HG02852 (cell line): Measurements from ENCODE around the gene ENOX1.

Experiments used
- ATAC-seq: cut with Tn5 transposase; IDR thresholded peaks from one replicate; pipeline ENCODE4 v1.9.1; 2021; ENCODE audit warnings: mild to moderate bottlenecking, moderate library complexity; ENCODE audit not compliant: unreplicated experiment

ENOX1 gene

DNA sequence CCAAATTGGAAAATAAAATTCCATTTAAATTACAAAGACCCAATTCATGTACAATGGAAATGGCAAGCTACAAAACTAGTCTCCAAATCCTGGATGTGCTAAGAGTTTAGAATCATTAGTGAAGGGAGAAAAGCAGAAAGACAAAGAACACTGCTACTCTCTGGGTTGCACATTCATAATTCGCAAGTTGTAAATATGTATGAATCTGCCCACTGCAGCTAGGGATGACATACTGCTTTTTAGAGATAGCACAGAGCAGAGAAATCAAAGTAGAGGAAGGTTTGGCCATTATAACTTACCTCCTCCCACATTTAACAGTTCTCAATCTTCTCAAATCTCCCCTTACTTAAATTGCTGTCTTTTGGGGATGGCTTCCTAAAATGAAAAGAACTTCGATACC is 231.1 kb downstream of the ENOX1 start:
- ATAC-seq = no peak

DNA sequence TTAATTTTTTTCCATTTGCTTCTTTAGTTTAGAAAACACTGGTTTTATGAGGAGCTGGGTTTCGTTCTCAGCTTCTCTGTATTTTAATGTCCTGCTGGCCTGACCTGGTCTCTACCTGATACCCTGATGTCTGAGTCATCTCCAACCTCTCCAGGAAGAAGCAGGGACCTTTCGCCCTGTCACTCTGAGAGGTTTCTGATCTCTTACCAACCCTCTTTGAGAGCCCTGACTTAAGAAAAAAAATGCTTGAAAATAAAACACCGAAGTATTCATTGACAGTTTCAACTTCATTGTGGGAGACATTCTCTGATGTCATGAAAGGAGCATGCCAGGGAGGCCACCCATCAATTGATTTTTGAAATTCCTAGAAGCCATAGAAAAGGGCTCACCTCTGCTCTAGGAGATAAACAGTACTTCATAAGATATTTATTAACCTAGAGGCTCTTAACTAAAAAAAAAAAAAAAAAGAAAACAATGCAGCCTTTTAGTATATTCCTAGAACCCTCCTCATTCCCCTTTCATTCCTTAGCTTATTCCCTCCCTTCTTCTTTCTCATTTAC is 234.8 kb downstream of the ENOX1 start:
- ATAC-seq = no peak

DNA sequence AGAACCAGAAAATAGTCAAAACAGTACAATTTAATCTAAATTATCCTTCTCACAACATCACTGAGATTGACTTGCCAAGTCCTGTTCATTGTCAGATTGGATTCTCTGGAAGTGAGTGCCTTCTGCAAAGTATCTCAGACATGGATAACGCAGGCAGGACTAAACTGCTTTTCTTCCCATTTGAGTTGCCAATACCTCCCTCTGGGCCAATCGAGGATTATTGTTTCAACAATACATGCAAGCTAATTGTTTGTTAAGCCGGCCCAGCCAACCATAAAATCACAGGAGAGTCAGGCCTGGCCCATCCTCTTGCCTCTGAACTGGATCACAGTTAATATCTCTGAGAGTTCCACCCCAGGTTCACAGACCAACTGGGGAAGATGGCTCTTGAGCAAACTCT is 240.0 kb downstream of the ENOX1 start:
- no peak for ATAC-seq

DNA sequence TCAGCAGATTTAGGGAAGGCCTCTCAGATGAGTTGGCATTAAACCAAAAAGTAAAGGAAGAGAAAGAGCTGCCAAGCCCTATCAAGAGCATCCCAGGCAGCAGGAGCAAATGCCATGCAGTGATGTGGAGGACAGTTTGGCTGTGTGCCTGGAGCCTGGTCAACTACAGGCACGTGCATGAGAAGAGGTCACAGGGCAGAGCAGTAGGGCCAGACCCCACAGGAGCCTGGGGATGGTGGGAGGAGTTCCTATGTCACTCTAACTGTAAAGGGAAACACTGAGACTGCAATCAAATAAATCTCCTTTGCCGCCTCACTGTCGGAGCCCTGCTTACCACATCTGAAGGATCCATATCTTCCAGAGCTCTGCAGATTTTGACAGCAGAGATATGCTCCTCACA is 240.5 kb downstream of the ENOX1 start:
- ATAC-seq = no peak

DNA sequence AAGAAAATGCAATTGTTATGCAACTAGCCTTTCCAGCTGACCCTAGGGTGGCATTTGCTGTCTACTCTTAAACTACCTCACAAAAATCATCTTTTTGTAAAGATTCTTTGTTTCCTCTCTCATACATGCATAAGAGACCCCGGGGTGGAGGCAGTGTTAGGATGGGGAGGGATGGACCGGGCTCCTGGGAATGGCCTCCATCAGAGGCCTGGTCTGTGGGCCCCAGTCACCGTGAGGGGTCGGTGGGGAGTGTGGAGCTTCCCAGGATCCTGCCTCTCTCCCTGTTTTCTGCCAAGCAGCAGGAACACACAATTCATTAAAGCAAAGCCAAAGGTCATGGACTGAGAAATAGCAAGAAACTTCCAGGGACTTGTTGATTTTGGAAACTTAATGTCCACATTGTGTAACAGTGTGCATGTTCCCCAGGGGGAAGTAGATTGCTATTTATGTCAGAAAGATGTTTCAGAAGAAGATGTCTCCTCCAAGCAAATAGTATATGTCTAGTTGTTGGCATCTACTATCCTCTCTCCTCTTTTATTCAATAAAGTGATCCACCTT is 241.4 kb downstream of the ENOX1 start:
- no peak for ATAC-seq

DNA sequence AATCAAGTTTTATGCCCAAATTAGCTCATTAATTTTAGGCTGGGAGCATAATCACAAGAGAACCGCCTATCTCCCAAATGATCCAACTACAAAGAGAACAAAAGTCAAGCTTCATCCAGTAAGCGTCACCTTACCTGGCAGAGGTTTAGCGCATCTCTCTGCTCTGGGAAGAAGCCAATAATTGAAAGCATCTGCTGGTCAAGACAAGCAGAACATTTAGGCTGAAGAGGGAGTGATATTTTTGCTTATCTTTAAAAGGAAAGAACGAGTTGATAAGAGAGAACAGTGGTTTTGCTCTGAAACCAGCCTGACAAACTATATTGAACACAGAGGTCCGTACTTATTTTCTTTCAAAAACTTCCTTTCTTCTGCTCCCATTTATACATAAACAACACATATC is 242.1 kb downstream of the ENOX1 start:
- ATAC-seq = no peak

DNA sequence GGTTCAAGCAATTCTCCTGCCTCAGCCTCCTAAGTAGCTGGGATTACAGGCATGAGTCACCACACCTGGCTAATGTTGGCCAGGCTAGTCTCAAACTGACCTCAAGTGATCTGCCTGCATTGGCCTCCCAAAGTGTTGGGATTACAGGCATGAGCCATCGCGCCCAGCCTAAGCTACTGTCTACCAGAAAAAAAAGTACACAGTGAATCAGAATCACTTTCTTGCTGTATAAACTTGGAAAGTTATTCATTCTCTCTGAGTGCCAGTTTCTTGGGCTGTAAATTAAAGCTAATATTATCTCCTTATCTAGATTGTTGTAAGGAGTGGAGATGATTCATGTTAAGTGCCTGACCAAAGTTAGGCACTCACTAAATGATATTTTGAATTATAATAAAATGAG is 242.8 kb downstream of the ENOX1 start:
- no peak for ATAC-seq

DNA sequence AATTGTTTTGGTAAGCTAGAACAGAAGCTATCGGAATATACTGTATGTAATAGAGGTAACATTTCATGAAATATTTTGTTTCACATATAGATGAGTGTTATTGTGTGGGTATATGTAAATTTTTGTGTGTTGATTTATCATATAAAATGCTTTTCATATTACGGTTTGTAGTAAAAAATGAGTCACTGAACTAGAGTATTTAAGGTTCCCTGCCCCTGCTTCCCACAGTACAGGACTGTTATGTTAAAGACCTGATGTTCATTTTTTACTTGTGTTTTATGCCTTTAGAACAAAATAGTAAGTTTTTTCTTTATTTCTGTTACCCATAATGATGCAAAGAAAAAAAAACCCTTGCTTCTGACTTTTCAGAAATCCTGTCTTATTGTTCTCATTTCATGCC is 243.4 kb downstream of the ENOX1 start:
- ATAC-seq = no peak

DNA sequence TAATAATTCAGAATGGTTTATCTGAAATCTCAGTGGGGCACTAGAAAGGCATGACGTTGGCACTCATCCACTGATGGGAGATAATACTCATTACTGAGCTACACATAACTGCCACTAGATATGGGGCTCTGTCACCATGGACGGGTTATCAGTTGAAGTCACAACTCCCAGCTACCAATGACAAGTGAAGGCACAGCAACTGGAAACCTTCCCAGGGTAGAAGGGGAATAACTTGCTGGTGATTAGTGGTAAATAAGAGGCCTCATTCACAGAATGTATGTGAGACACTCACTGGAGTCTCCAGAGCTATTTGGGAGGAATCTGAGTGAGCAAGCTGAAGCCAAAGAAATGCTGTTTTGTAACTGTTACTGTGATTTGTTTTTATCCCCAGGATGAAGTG is 249.6 kb downstream of the ENOX1 start:
- no peak for ATAC-seq

DNA sequence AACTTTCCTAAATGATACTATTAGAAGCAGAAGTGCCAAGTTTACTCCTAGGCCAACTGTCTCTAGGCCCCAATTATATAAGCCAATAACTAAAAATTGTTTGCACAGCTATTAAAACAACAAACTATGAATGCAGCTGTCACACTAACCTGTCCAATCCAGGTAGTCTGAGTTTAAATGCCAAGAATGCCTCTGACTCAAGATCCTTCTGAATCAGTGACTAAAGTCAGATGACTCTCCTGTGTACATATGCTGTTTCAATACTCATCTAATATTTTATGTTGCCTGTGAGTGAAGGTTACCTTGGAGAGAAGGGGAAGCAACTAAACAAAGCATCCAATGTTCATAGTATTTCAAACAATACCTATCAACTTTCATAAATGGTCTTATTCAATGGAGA is 257.0 kb downstream of the ENOX1 start:
- ATAC-seq = no peak

DNA sequence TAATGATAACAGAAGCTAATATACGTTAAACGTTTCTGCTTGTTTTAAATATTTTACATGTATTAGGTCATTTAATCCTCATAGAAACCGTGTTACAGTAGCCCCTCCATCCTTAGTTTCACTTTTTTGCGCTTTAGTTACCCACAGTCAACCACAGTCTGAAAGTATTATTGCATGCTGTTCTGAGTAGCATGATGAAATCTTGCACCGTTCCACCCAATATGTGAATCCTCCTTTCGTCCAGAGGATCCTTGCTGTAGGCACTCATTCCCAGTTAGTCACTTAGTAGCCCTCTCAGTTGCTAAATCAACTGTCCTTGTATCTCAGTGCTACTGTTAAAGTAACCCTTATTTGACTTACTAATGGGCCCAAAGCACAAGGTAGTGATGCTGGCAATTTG is 257.8 kb downstream of the ENOX1 start:
- ATAC-seq = no peak

DNA sequence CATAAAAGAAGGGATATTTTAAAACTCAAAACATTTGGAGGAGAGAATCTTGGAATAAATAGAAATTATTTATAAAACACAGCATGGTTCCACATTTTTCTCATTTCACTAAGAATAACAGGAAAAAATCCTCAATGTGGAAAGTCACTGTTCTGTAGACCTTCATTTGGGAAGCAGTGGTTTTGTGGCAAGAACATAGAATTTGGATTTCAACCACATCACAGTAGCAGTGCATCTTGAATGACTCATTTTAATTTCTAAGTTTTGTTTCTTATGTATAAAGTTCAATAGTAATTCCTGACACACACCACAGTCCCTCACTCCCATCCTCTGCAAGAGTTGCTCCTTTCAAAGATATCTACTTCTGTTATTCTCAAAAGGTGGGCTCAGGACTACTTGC is 264.0 kb downstream of the ENOX1 start:
- ATAC-seq = no peak

DNA sequence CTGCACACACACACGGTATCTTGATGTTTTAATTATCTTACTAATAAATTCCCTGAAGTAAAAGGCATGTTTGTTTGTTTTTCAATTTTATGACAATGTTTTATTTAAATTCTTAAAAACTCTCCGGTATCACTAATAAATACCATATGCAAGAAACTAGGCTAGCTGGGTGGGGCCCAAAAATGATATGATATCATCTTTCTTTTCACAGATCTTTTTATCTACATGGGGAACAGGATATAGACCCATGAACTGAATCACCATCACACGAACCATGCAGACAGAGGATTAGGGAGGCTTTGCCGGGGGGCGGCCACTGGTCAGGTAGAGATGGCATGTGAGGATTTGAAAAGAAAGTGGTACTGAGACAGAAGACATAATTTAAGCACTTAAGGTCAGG is 266.4 kb downstream of the ENOX1 start:
- no peak for ATAC-seq

DNA sequence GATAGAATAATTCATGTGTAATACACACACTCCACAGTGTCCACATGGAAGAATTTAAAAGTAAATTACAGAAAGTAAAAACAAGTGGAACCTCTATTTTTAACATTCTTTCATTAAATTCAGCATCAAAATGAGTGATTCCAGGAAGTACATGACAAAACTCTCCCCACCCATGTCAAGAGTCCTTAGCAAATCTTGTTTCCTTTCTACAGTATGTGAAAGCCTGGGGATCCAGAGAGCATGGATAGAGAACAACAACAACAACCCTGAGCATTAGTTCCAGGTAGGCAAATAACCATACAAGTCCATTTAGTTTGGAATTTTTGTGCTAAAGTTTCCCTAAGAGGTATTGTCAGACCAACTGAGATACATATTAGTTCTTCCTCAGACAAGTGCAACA is 267.9 kb downstream of the ENOX1 start:
- ATAC-seq = no peak

DNA sequence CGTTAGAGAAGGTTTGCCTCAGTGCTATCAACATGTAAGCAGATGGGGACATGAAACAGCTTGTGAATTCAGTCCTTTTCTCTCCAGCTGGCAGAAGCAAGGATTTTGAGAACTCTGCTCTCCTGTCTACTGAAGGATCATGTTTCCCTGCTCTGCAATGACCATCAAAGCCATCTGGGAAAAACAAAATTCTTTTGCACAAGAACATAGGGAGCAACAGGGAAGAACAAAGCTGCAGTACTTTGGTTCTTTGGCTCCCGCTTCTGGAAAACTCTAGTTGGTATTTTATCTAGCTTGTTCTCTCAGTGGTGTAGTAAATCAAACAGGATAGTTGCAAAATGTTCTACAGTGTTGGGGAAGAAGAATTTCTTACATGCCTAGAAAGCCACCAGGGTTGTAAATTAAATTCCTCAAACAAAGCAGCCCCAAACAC is 270.4 kb downstream of the ENOX1 start:
- no peak for ATAC-seq

DNA sequence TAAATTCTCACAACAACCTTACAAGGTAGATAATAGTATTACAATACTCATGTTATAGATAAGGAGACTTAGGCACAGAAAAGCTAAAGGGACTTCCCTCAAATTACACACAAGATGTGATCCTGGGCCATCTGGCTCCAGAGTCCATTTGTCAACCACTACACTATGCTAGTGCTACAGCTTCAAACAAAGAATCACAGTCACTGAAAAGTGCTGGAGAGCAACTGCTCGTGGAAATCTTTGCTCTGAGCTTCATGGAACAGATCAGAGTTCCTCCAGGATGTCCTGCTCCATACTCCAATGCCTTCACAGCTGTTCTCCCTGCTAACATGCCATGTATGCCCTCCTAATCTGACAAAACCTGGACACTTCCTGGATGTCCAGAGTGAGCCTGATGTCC is 271.2 kb downstream of the ENOX1 start:
- no peak for ATAC-seq

DNA sequence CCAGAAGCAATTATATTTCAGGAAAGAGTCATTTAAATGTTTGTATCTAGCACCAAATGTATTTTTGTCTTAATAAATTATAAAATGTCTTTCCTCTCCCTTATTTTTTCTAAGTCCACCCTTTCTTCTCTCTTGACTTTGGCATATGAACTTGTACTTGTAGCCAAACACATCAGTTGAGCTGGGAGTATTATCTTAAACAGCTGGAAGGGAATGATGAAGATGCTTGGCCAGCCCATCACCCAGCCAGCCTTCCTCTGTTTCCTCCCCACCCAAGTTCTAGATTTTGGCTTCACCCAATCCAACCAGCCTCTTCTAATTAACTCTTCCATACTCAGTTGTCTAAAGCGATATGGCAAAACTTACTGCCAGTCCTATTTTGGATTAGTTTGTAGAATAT is 272.5 kb downstream of the ENOX1 start:
- ATAC-seq = no peak

DNA sequence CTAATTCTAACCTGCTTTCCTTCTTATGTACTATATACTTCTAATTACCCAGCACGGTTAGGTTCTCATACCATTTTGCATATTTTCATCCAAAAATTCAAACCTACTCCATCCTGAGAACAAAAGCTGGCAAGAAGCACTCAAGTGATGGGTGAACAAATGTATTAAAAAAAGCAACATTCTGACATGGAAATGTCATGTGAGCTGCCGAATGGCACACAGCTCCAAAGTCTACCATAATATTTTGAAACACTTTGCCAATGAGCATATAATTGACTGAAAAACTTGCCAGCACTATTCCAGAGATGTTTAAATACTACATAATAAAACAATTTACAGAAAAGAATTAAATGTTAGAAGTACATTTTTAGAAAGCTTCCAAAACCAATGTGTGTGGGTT is 274.6 kb downstream of the ENOX1 start:
- ATAC-seq = no peak

DNA sequence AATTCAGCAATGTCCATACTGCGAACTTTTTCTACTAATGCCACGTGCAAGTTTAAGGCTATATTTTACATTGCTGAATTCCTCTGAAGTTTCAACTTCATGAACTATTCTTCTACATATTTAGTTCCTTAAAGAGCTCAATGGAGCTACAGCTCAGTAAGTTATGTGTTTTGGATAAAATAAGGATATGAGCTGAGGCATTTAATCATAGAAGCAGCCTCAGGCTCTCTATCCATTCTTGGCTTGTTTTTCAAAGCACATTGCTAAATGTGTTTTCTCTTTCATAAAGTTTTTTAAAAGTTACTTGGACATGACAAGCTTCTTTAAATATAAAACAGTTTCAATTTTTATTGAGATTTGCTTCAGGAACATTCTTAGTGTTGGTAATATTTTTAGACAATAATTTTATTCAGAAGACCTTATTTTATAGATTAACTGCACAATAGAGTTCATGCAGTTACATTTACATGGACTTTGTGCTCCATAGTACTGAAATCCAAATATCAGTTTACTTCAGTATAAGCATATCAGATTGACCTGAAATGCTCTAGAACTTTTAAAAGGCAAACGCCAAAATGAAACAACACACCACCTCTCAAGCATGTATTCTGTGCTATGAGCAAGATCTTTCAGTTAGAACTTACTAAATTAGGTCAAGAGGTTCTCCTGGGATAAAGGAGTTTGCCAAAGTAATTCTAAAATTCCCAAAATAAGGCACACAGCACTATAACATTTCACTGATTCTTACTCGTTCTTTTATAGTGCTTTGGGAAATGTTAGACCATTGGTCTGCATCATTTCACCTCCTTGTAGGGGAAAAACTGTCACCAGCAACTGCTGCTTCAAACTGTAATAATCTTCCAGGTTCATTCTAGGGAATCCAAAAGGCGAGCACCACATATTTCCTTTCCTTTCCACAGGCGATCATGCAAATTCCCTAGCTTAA is 275.5 kb downstream of the ENOX1 start:
- ATAC-seq = no peak

DNA sequence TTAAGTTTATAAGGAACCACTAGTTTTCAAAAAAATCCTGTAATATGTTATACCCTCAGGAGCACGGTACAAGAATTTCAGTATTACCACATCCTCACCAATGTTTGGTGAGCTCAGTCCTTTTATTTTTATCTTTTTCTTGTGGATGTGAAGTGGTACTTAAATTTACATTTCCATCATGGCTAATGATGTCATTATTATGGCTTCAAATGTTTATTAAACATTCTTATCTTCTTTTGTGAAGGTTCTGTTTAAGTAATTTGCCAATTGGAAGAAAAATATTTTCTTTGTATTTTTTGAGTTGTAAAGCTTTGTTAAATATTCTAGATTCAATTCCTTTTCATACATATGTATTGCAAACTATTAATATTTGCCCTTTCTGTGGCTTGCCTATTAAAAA is 291.0 kb downstream of the ENOX1 start:
- no peak for ATAC-seq

DNA sequence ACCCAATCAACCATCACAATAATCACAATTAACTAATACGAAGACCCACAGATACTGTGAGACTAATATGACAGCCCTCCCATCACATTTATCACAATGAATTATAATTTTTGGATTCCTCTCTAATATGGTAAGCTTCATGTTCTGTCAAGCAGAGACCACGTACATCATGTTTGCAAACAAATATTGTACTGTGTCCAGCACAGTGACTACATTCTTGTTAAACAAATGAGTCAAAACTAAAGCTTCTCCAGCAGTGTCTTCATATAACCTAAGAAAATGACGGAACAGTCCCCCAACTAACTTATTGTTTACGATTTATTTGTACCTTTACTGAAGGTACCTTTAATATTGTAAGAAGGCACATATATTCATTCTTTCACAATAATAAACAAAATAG is 292.6 kb downstream of the ENOX1 start:
- ATAC-seq = no peak

DNA sequence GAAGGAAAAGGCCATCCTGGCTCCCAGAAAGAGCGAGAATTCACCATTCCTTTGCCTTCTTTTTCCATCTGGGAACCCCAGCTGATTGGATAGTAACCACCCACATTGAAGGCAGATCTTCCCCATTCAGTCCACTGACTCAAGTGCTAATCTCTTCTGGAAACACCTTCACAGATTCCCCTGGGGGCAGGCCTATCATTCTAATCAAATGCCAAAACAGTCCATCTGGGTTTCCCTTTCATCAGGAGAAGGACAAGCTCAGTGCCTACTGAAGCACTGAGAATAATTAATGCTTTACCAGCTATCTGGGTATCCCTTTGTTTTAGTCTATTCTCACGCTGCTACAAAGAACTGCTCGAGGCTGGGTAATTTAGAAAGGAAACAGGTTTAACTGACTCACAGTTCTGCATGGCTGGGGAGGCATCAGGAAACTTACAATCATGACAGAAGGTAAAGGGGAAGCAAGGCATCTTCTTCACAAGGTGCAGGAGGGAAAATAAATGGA is 293.2 kb downstream of the ENOX1 start:
- ATAC-seq = no peak
